RWPE1 (cell line): ENCODE measurements around the gene SALL1.

ENCODE experiments used
- CTCF ChIA-PET: fragments of 350-600 bp; sonication (Branson Sonifier 250); formaldehyde crosslinking; extraction: SDS; loops from one replicate; lab custom pipeline; 2021; lab: Yijun Ruan, JAX
- POLR2A ChIA-PET: fragments of 400-600 bp; formaldehyde crosslinking; extraction: SDS; loops from one replicate; lab custom pipeline; 2020; ENCODE audit warnings: antibody characterized with exemption; ENCODE audit not compliant: low non-redundant PET; lab: Yijun Ruan, JAX
- DNase-seq: peaks from one replicate; pipeline ENCODE4 v3.0.0; 2012; ENCODE audit warnings: low spot score
- H3K27ac ChIP-seq: fragments of 450-650 bp; 2 replicates; pipeline ENCODE4 v1.5.1; 2017
- CTCF ChIP-seq: fragments of 450-650 bp; conservative IDR thresholded peaks from 2 replicates; pipeline ENCODE4 v1.5.1; 2017; ENCODE audit warnings: low read depth, mild to moderate bottlenecking

SALL1 gene

GRCh38 chr16:51159865-51160264, 8.8 kb upstream of the SALL1 start:
- POLR2A ChIA-PET: no interaction called here
- no peak overlapping the region for H3K27ac ChIP-seq
- CTCF ChIA-PET: no interaction called here
- no peak for DNase-seq
- TF ChIP-seq CTCF: no peak

GRCh38 chr16:51159296-51159695, 8.2 kb upstream of the SALL1 start:
- TF ChIP-seq CTCF: no peak
- ChIA-PET POLR2A (no interaction called here), CTCF (no interaction called here)
- no peak for DNase-seq
- no peak overlapping the region for H3K27ac ChIP-seq

GRCh38 chr16:51157698-51158097, 6.6 kb upstream of the SALL1 start:
- H3K27ac ChIP-seq: no peak overlapping the region
- DNase-seq: no peak
- TF ChIP-seq CTCF: no peak
- CTCF ChIA-PET: no interaction called here
- POLR2A ChIA-PET: no interaction called here

- no peak for TF ChIP-seq CTCF
- ChIA-PET CTCF (no interaction called here), POLR2A (no interaction called here)
- H3K27ac ChIP-seq: no peak overlapping the region
- no peak for DNase-seq
These were observed 5.7 kb upstream of the SALL1 start for GRCh38 chr16:51156807-51157200.

- no peak for TF ChIP-seq CTCF
- no peak for DNase-seq
- H3K27ac ChIP-seq: no peak overlapping the region
- ChIA-PET POLR2A (no interaction called here), CTCF (no interaction called here)
These were observed 5.0 kb upstream of the SALL1 start for GRCh38 chr16:51155820-51156806.

GRCh38 chr16:51155199-51155607, 4.1 kb upstream of the SALL1 start:
- no peak for DNase-seq
- no peak overlapping the region for H3K27ac ChIP-seq
- no peak for TF ChIP-seq CTCF
- CTCF ChIA-PET: no interaction called here
- POLR2A ChIA-PET: no interaction called here
